Activated CD8-positive, alpha-beta T cell treated with anti-CD3 and anti-CD28 coated beads for 36 hours (primary cell): ENCODE measurements around the gene SH3BP1. TPM values are rescaled to one million over a fixed set of nuclear protein-coding genes. Genes with fewer than 3 reads are reported as not detected.
"Not testable (repeated sequence)": the region's sequence is repeated elsewhere in the genome, so short reads cannot be mapped to it uniquely, and the experiment has no call there.

Experiments used
- ATAC-seq: fragments of 200-7000 bp; cut with Tn5 transposase; one replicate; pipeline ENCODE4 v1.10.0; 2021; ENCODE audit warnings: mild to moderate bottlenecking, moderate library complexity
- CTCF ChIA-PET: fragments of 350-600 bp; sonication (Branson Sonifier 250); formaldehyde crosslinking; loops from one replicate; lab custom pipeline; 2021; ENCODE audit warnings: antibody characterized with exemption; lab: Charles Lee
- POLR2A ChIA-PET: fragments of 350-600 bp; sonication (Branson Sonifier 250); formaldehyde crosslinking; loops from one replicate; lab custom pipeline; 2021; ENCODE audit warnings: antibody characterized with exemption; lab: Charles Lee
- DNase-seq: peaks from one replicate; pipeline ENCODE4 v3.0.0-alpha.2; 2020
- H3K27ac Mint-ChIP-seq: one replicate; pipeline ENCODE4 v1.8.0; 2021; ENCODE audit warnings: mild to moderate bottlenecking, mixed read lengths
- H3K27me3 Mint-ChIP-seq: one replicate; pipeline ENCODE4 v1.8.0; 2021; ENCODE audit warnings: mixed read lengths
- H3K36me3 Mint-ChIP-seq: one replicate; pipeline ENCODE4 v1.8.0; 2021; ENCODE audit warnings: low read depth, mixed read lengths
- H3K4me1 Mint-ChIP-seq: one replicate; pipeline ENCODE4 v1.8.0; 2021; ENCODE audit warnings: low read depth, mixed read lengths
- H3K4me3 Mint-ChIP-seq: one replicate; pipeline ENCODE4 v1.8.0; 2021; ENCODE audit warnings: mild to moderate bottlenecking, moderate library complexity, mixed read lengths
- H3K9me3 Mint-ChIP-seq: one replicate; pipeline ENCODE4 v1.8.0; 2021; ENCODE audit warnings: mixed read lengths
- intact Hi-C: fragments of 100-400 bp; cut with micrococcal nuclease; formaldehyde crosslinking; loops from one replicate; pipeline ENCODE4 v1.10.0; 2022
- total RNA-seq, 2 experiments: library from RNA; stranded (reverse); gene quantifications; one replicate each; pipeline ENCODE4 v1.2.3, GENCODE V29; 2021
- TF ChIP-seq, protein P1 (sequence below): fragments of 200-600 bp; IDR thresholded peaks from one replicate; pipeline ENCODE4 v1.8.0; 2022; ENCODE audit warnings: antibody characterized with exemption, mild to moderate bottlenecking

SH3BP1 gene
- total RNA-seq, 2 experiments from 2014 or later = 122 to 128 TPM

DNA sequence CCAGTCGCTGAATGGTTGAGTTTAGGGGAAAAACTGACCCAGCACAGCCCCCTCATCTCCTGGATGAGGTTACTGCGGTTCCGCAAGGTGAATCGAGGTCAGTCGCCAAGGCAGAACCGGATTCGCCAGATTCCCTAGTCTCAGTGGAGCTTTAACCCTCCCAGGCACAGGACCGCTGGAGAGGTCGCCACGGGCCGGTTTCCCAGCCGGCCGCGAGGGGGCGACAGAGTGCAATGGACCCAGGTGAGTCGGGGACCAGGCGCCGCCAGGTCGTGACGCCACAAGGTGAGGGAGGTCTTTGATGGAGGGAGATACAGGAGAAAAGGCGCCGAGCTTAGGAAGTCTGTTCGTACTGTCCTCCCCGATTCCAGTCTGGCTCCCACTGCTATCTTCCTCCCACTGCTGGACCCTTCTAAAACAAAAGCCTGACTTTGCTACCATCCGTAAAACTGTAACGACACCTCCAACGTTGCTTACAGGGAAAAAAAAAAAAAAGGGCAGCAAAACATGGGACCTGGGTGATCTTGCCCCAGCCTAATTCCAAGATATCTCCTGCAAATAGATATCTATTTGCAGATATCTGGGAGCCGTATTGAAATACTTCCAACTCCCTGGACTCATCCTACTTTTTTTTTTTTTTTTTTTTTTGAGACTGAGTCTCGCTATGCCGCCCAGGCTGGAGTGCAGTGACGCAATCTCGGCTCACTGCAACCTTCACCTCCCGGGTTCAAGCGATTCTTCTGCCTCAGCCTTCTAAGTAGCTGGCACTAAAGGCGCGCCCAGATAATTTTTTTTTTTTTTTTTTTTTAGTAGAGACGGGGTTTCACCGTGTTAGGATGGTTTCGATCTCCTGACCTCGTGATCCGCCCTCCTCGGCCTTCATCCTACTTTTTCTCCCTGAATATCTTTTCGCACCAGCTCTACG, 32.2 kb upstream of the SH3BP1 start:
- no peaks in the 10 kb centered on the region for H3K9me3 Mint-ChIP-seq
- CTCF ChIA-PET = interaction anchor here (0.6 to 41.4 kb wide), 38 partner anchors 10 to 1092 kb away, joined by 3 to 1770 read pairs (median 4); partner anchors contain the start of genes ANKRD54, GCAT, LGALS1 and MFNG
- H3K4me3 Mint-ChIP-seq = peak overlapping the region; percentile 91
- intact Hi-C loops = no loop called here
- H3K27me3 Mint-ChIP-seq = no peaks in the 10 kb centered on the region
- POLR2A ChIA-PET = interaction anchor here (0.7 to 3.8 kb wide), 13 partner anchors 15 to 237 kb away, joined by 3 to 30 read pairs (median 7); partner anchors contain the start of genes ANKRD54, GCAT, LGALS1 and MFNG
- peak overlapping the region; percentile 94 for H3K27ac Mint-ChIP-seq
- DNase-seq = peak; percentile 92
- ATAC-seq = peak; percentile 20
- no peaks in the 10 kb centered on the region for H3K36me3 Mint-ChIP-seq
- peaks cover 48% of the 10 kb centered on the region for H3K4me1 Mint-ChIP-seq
- TF ChIP-seq, protein P1, sequence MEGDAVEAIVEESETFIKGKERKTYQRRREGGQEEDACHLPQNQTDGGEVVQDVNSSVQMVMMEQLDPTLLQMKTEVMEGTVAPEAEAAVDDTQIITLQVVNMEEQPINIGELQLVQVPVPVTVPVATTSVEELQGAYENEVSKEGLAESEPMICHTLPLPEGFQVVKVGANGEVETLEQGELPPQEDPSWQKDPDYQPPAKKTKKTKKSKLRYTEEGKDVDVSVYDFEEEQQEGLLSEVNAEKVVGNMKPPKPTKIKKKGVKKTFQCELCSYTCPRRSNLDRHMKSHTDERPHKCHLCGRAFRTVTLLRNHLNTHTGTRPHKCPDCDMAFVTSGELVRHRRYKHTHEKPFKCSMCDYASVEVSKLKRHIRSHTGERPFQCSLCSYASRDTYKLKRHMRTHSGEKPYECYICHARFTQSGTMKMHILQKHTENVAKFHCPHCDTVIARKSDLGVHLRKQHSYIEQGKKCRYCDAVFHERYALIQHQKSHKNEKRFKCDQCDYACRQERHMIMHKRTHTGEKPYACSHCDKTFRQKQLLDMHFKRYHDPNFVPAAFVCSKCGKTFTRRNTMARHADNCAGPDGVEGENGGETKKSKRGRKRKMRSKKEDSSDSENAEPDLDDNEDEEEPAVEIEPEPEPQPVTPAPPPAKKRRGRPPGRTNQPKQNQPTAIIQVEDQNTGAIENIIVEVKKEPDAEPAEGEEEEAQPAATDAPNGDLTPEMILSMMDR = peak; percentile 99

GRCh38 chr22:37607935-37608476, 31.5 kb upstream of the SH3BP1 start:
- peak overlapping the region; percentile 94 for H3K27ac Mint-ChIP-seq
- H3K4me3 Mint-ChIP-seq = peak overlapping the region; percentile 91
- ChIA-PET CTCF (interaction anchor here (0.6 to 41.4 kb wide), 16 partner anchors 9 to 340 kb away, joined by 3 to 1770 read pairs (median 8); partner anchors contain the start of genes ANKRD54, LGALS1, MFNG and NOL12), POLR2A (interaction anchor here (0.7 to 3.8 kb wide), 11 partner anchors 12 to 236 kb away, joined by 3 to 30 read pairs (median 7); partner anchors contain the start of genes ANKRD54, GCAT, LGALS1 and MFNG)
- intact Hi-C loops = no loop called here
- peaks cover 49% of the 10 kb centered on the region for H3K4me1 Mint-ChIP-seq
- no peaks in the 10 kb centered on the region for H3K9me3 Mint-ChIP-seq
- peak; percentile 9 for ATAC-seq
- DNase-seq = no peak
- TF ChIP-seq, protein P1 = no peak
- no peaks in the 10 kb centered on the region for H3K27me3 Mint-ChIP-seq
- no peaks in the 10 kb centered on the region for H3K36me3 Mint-ChIP-seq

- ATAC-seq = peak; percentile 82
- Mint-ChIP-seq H3K27ac (peak within 1 kb of the TSS; percentile 94), H3K36me3 (peaks cover 3% of the 10 kb centered on the region), H3K4me1 (peaks cover 49% of the 10 kb centered on the region), H3K27me3 (no peaks in the 10 kb centered on the region), H3K4me3 (peak within 1 kb of the TSS; percentile 91), H3K9me3 (no peaks in the 10 kb centered on the region)
- intact Hi-C loops = no loop called here
- TF ChIP-seq, protein P1 = no peak
- ChIA-PET POLR2A (interaction anchor here (0.7 to 3.8 kb wide), 15 partner anchors 11 to 305 kb away, joined by 3 to 30 read pairs (median 7); partner anchors contain the start of genes ANKRD54, GCAT, LGALS1 and MFNG), CTCF (interaction anchor here (1.3 to 41.4 kb wide), 9 partner anchors 8 to 341 kb away, joined by 3 to 1770 read pairs (median 20); partner anchors contain the start of genes ANKRD54, LGALS1, NOL12 and PDXP)
- DNase-seq = peak; percentile 99
These were observed 30.8 kb upstream of the SH3BP1 start, which contains the start of gene GGA1 for GRCh38 chr22:37608477-37609239. Gene GGA1, plus strand, starts transcription at chr22:37608834. Its CDS starts 27 bp downstream, at chr22:37608861.

GRCh38 chr22:37609240-37610152, 30.0 kb upstream of the SH3BP1 start:
- ChIA-PET POLR2A (interaction anchor here (0.7 to 3.8 kb wide), 16 partner anchors 10 to 305 kb away, joined by 3 to 30 read pairs (median 6); partner anchors contain the start of genes GCAT, LGALS1, NOL12 and PDXP), CTCF (interaction anchor here (0.6 to 41.4 kb wide), 4 partner anchors 14 to 94 kb away, joined by 3 to 1770 read pairs (median 80); partner anchors contain the start of genes LGALS1, NOL12, PDXP and SH3BP1)
- Mint-ChIP-seq H3K4me3 (peak overlapping the region; percentile 91), H3K27me3 (no peaks in the 10 kb centered on the region), H3K36me3 (peaks cover 6% of the 10 kb centered on the region), H3K27ac (peak overlapping the region; percentile 85), H3K9me3 (no peaks in the 10 kb centered on the region), H3K4me1 (peaks cover 43% of the 10 kb centered on the region)
- DNase-seq = no peak
- intact Hi-C loops = no loop called here
- TF ChIP-seq, protein P1 = no peak
- no peak for ATAC-seq

GRCh38 chr22:37610153-37610475, 29.4 kb upstream of the SH3BP1 start:
- DNase-seq, H3K9me3 Mint-ChIP-seq, ATAC-seq, H3K36me3 Mint-ChIP-seq, H3K27me3 Mint-ChIP-seq, intact Hi-C loops: not testable (repeated sequence)
- peak overlapping the region; percentile 85 for H3K27ac Mint-ChIP-seq
- CTCF ChIA-PET = interaction anchor here (6.1 to 41.4 kb wide), 2 partner anchors 15 to 46 kb away, joined by 119 to 1770 read pairs; partner anchors contain the start of genes LGALS1, NOL12, PDXP and SH3BP1
- POLR2A ChIA-PET = interaction anchor here (0.8 to 3.8 kb wide), 10 partner anchors 9 to 89 kb away, joined by 3 to 30 read pairs (median 9); partner anchors contain the start of genes LGALS1 and NOL12
- peaks cover 38% of the 10 kb centered on the region for H3K4me1 Mint-ChIP-seq
- H3K4me3 Mint-ChIP-seq = peak overlapping the region; percentile 91
